GM19438 (cell line): ENCODE results near the gene RAB26.

Experiments used
- ATAC-seq: cut with Tn5 transposase; IDR thresholded peaks from one replicate; pipeline ENCODE4 v1.9.1; 2021; ENCODE audit warnings: low read depth; ENCODE audit not compliant: unreplicated experiment

The RAB26 gene

GRCh38 chr16:2157480-2158261 is 9.2 kb downstream of the RAB26 start:
- ATAC-seq, result no peak

- ATAC-seq, result no peak
Measured at GRCh38 chr16:2158262-2158638, 9.8 kb downstream of the RAB26 start.

GRCh38 chr16:2159175-2159838 is 10.9 kb downstream of the RAB26 start:
- no peak for ATAC-seq

- ATAC-seq, result no peak
Measured at GRCh38 chr16:2160915-2161551, 12.6 kb downstream of the RAB26 start.

- ATAC-seq, result no peak
Measured at GRCh38 chr16:2161911-2162310, 13.5 kb downstream of the RAB26 start.

- ATAC-seq, result no peak
Measured at GRCh38 chr16:2162676-2163118, 14.3 kb downstream of the RAB26 start.

- ATAC-seq, result no peak
Measured at GRCh38 chr16:2163211-2163881, 14.9 kb downstream of the RAB26 start.

- ATAC-seq, result no peak
Measured at GRCh38 chr16:2165861-2166260, 17.4 kb downstream of the RAB26 start.

- ATAC-seq, result no peak
Measured at GRCh38 chr16:2166263-2167067, 18.0 kb downstream of the RAB26 start.

- ATAC-seq, result no peak
Measured at GRCh38 chr16:2167068-2167638, 18.7 kb downstream of the RAB26 start.

- ATAC-seq, result no peak
Measured at GRCh38 chr16:2170080-2170479, 21.7 kb downstream of the RAB26 start.

GRCh38 chr16:2170587-2171435 is 22.4 kb downstream of the RAB26 start:
- no peak for ATAC-seq

GRCh38 chr16:2171601-2172178 is 23.3 kb downstream of the RAB26 start:
- no peak for ATAC-seq

- ATAC-seq, result no peak
Measured at GRCh38 chr16:2172688-2173335, 24.4 kb downstream of the RAB26 start.

GRCh38 chr16:2173366-2173765 is 24.9 kb downstream of the RAB26 start:
- no peak for ATAC-seq

GRCh38 chr16:2173916-2174315 is 25.5 kb downstream of the RAB26 start:
- ATAC-seq, result no peak

GRCh38 chr16:2174396-2175131 is 26.1 kb downstream of the RAB26 start:
- ATAC-seq, result no peak

GRCh38 chr16:2175454-2175853 is 27.0 kb downstream of the RAB26 start:
- no peak for ATAC-seq
